Esophagus squamous epithelium (tissue), 4 donors: Measurements from ENCODE around the gene ADGRG2.

Experiments
- CTCF ChIP-seq, 6 experiments: fragments of 450-650 bp in 4 of 6; fragments of 200-600 bp in 2 of 6; sonication (generic) in 2 of 6; IDR thresholded peaks; one replicate each; pipeline ENCODE4 v1.5.1; 2016 to 2019; ENCODE audit warnings: antibody characterized with exemption in 6 of 6, mild to moderate bottlenecking in 4 of 6, moderate library complexity in 4 of 6
- POLR2A ChIP-seq, 4 donors: fragments of 450-650 bp; IDR thresholded peaks; one replicate each; pipeline ENCODE4 v1.6.1; 2017; ENCODE audit warnings: antibody characterized with exemption in 4 of 4, mild to moderate bottlenecking in 4 of 4, moderate library complexity in 3 of 4

- TF ChIP-seq CTCF (IDR thresholded peaks at IDR 0.05) = no peak
- no peak for TF ChIP-seq POLR2A (IDR thresholded peaks at IDR 0.05)
Measured at GRCh38 chrX:18946611-18947010, 175.7 kb downstream of the ADGRG2 start.
